UCSD-AML1 (cell line): ENCODE data around the gene PDE1A.

Experiments used
- DNase-seq: peaks from one replicate; lab custom pipeline; 2025; ENCODE audit not compliant: unreplicated experiment; lab: John Stamatoyannopoulos, UW

PDE1A gene

GRCh38 chr2:182359027-182359989 is 67.5 kb downstream of the PDE1A start:
- no peak for DNase-seq

- DNase-seq, result no peak
Observed at GRCh38 chr2:182358601-182359000, 68.2 kb downstream of the PDE1A start.

DNA sequence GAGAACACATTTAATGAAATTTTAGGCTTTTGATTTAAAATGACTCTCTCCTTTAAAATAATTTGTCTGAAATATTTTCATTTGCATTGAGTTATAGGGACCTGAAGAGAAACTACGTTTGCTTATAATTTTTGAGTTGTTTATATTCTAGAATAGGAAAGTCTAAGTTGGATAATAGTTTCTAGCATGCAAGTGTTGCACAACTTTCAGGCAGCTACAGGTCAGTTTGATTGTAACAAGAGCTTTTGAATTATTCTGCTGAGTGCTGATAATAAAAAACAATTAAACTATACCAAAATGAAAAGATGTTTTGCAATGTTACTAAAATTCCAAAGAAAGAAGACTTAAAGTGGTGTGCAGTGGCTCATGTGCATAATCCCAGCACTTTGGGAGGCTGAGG is 71.0 kb downstream of the PDE1A start:
- no peak for DNase-seq

- DNase-seq, result no peak
Observed at GRCh38 chr2:182351427-182351826, 75.4 kb downstream of the PDE1A start.

GRCh38 chr2:182349268-182349667 is 77.6 kb downstream of the PDE1A start:
- DNase-seq, result no peak

- no peak for DNase-seq
Observed at GRCh38 chr2:182345384-182345783, 81.5 kb downstream of the PDE1A start.

DNA sequence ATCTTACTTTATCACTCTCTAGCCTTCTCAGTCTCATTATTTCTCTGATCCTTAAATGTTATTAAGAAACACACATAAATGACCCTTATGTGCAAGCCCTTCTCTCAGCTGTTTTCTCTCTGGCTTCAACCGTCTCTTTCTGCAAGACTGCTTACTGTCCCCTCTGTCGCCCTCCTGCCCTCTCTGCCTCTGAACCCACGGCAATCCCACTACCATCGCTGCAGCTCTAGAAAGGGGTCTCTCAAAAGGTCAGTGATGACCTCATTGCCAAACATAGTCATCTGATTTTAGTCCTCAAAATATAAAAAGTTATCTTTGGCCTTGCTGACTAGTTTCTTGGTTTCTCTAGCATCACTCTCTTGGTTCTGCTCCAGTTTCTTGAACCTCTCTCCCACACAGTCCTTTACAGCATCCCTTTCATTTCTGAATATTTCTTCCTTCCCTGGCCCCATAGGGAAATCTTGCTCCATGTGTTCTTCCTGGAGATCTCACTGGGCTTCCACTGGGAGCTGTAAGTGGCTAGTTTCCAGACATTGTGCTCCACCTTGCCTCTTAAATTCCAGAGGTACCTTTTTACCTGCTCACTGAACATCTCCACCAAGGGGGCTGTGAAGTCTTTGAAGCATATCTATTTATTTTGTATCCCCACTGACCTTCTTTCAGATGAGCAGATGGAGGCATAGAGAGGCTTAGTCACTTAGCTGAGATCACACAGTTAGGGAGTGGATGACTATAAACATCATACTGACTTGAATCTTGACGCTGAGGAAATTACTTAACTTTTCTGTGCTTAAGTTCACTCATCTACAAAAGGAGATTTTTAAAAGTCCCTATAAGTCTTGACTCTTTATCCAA is 96.2 kb downstream of the PDE1A start:
- no peak for DNase-seq

DNA sequence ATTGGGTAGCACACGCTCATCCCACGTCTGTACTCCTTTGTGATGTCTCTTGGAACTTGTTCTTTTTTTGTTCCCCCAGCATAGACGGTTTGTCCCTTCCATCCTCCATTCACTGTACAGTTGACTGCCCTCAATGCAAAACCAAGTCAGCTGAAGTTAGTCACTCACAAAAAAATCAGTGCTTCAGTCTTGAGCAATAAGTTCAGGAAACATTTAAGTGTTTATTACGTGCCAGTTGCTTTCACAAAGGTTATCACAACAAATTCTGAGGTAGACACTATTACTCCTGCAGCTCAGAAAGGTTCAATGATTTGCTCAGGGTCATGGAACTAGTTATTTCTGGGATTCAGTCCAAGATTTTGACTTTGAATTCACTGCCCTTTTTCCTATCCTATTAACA is 102.2 kb downstream of the PDE1A start:
- DNase-seq, result no peak

- no peak for DNase-seq
Observed at GRCh38 chr2:182321096-182321495, 105.7 kb downstream of the PDE1A start.

- DNase-seq, result no peak
Observed at GRCh38 chr2:182319556-182320505, 107.0 kb downstream of the PDE1A start.

- no peak for DNase-seq
Observed at GRCh38 chr2:182318466-182319220, 108.2 kb downstream of the PDE1A start.

GRCh38 chr2:182316950-182317349 is 109.9 kb downstream of the PDE1A start:
- DNase-seq, result no peak

- no peak for DNase-seq
Observed at GRCh38 chr2:182302972-182303371, 123.9 kb downstream of the PDE1A start.

- no peak for DNase-seq
Observed at GRCh38 chr2:182302174-182302573, 124.7 kb downstream of the PDE1A start.

DNA sequence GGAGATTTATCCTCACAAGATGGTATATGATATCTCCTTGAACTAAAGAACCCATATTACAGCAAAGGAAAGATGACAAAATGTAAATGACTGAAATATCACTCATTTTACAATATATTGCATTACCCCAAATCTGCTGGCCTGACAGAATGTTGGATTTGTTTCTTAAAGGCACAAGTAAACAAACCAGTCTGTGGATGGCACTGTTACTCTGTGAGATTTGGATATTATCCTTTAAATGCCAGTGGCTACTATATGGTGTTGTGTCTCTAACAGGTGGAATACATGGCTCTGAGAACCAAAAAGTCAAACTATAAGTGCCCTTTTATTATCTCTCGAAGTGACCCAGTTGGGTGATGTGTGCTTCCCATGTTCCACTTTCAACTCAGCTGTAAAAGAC is 125.7 kb downstream of the PDE1A start:
- DNase-seq, result no peak

- DNase-seq, result no peak
Observed at GRCh38 chr2:182300608-182301007, 126.2 kb downstream of the PDE1A start.

DNA sequence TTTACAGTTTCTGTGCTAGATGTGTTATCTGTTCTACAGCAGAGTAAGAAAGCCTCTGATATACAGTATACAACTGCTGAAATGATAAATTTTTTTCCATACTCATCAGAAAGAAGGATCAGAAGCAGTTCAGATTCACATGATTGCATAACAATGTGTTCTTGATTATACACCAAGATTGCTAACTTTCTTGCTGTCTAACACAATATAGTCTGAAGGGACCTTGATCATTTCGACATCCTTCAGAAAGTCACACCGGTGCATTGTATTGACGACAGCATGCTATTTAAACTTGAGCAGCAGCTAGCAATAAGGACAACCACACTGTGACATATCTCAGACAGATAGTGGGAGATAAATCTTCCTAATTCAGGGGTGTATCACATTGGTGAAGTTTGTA is 127.2 kb downstream of the PDE1A start:
- DNase-seq, result no peak

- no peak for DNase-seq
Observed at GRCh38 chr2:182298456-182298855, 128.4 kb downstream of the PDE1A start.

DNA sequence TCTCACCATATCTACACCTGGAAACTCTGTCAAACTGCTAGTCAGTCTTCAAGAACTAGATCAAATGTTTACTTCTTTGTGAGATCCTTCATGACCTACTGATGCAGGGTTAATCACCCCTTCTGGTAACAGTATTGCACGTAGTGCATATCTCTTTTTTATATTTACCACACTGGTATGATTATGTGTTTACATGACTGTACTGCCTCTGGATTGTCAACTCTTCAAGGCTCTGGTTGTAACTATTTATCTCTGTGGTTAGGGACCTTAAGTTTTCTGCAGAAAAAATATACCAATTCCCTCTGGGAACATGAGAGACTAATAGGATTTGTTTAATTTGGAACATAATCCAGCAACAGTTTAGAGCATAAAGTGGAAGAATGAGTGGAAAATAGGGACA is 135.5 kb downstream of the PDE1A start:
- DNase-seq, result no peak

- no peak for DNase-seq
Observed at GRCh38 chr2:182283512-182283911, 143.3 kb downstream of the PDE1A start.
